ENCODE data around the gene SPINK8. TPM values are rescaled to one million over a fixed set of nuclear protein-coding genes. Genes with fewer than 3 reads are reported as not detected.
"Not testable (repeated sequence)": the region's sequence is repeated elsewhere in the genome, so short reads cannot be mapped to it uniquely, and the experiment has no call there.

Gene SPINK8
- not detected in 2 replicates for total RNA-seq (2022)
- Bru-seq, nascent RNA = not detected
- percentile 5 among the genes with signal in this experiment for BruChase-seq, experiment 1, labeled RNA remaining after a 6-hour chase
- BruChase-seq, experiment 2, labeled RNA remaining after a 2-hour chase = percentile 5 among the genes with signal in this experiment
- long read RNA-seq = 0 reads

GRCh38 chr3:48333346-48334245 is at the start of gene SPINK8:
SPINK8 (minus strand) TSS chr3:48333661; CDS start chr3:48328341, 5,320 bp downstream.
- intact Hi-C loops (cut with micrococcal nuclease); H3K36me3 Mint-ChIP-seq (ENCODE audit: insufficient read depth, unreplicated experiment); H3K27ac Mint-ChIP-seq (ENCODE audit: low read depth, unreplicated experiment); H3K9me3 Mint-ChIP-seq (ENCODE audit: unreplicated experiment); BruUV-seq (replicated peaks); H3K4me3 Mint-ChIP-seq (ENCODE audit: unreplicated experiment); H3K4me1 Mint-ChIP-seq (ENCODE audit: insufficient read depth, unreplicated experiment); DNase-seq (ENCODE audit: unreplicated experiment): not testable (repeated sequence)
- ChIA-PET POLR2A (interaction anchor here (0.6 to 0.9 kb wide), 2 partner anchors 102 to 372 kb away, joined by 3 to 5 read pairs; no protein-coding TSS in a partner anchor), CTCF (interaction anchor here (0.6 kb wide), 2 partner anchors 55 to 56 kb away, joined by 3 read pairs; no protein-coding TSS in a partner anchor)
- H3K27me3 Mint-ChIP-seq (ENCODE audit: insufficient read depth, unreplicated experiment) = peaks cover 10% of the 10 kb centered on the region

- Mint-ChIP-seq H3K4me1 (ENCODE audit: insufficient read depth, unreplicated experiment) (no peaks in the 10 kb centered on the region), H3K36me3 (ENCODE audit: insufficient read depth, unreplicated experiment) (no peaks in the 10 kb centered on the region), H3K9me3 (ENCODE audit: unreplicated experiment) (no peaks in the 10 kb centered on the region), H3K27me3 (ENCODE audit: insufficient read depth, unreplicated experiment) (peaks cover 9% of the 10 kb centered on the region), H3K27ac (ENCODE audit: low read depth, unreplicated experiment) (no peak overlapping the region), H3K4me3 (ENCODE audit: unreplicated experiment) (no peak overlapping the region)
- DNase-seq (ENCODE audit: unreplicated experiment) = no peak
- POLR2A ChIA-PET = no interaction called here
- CTCF ChIA-PET = no interaction called here
- no TSS peak for BruUV-seq (replicated peaks)
- intact Hi-C loops (cut with micrococcal nuclease) = no loop called here
- no peak for TF ChIP-seq CTCF (IDR thresholded peaks at IDR 0.05; ENCODE audit: unreplicated experiment)
These were observed 39.5 kb upstream of the SPINK8 start for GRCh38 chr3:48372862-48373435.

- Mint-ChIP-seq H3K36me3 (ENCODE audit: insufficient read depth, unreplicated experiment) (no peaks in the 10 kb centered on the region), H3K4me3 (ENCODE audit: unreplicated experiment) (no peak overlapping the region), H3K27ac (ENCODE audit: low read depth, unreplicated experiment) (no peak overlapping the region), H3K27me3 (ENCODE audit: insufficient read depth, unreplicated experiment) (peaks cover 3% of the 10 kb centered on the region), H3K9me3 (ENCODE audit: unreplicated experiment) (no peaks in the 10 kb centered on the region), H3K4me1 (ENCODE audit: insufficient read depth, unreplicated experiment) (no peaks in the 10 kb centered on the region)
- no peak for TF ChIP-seq CTCF (IDR thresholded peaks at IDR 0.05; ENCODE audit: unreplicated experiment)
- intact Hi-C loops (cut with micrococcal nuclease) = no loop called here
- BruUV-seq (replicated peaks) = no TSS peak
- ChIA-PET CTCF (no interaction called here), POLR2A (no interaction called here)
- no peak for DNase-seq (ENCODE audit: unreplicated experiment)
These were observed 38.9 kb upstream of the SPINK8 start for GRCh38 chr3:48372377-48372770.

- Mint-ChIP-seq H3K27me3 (ENCODE audit: insufficient read depth, unreplicated experiment) (no peaks in the 10 kb centered on the region), H3K4me3 (ENCODE audit: unreplicated experiment) (no peak within 1 kb of the TSS), H3K27ac (ENCODE audit: low read depth, unreplicated experiment) (no peak within 1 kb of the TSS), H3K4me1 (ENCODE audit: insufficient read depth, unreplicated experiment) (no peaks in the 10 kb centered on the region), H3K36me3 (ENCODE audit: insufficient read depth, unreplicated experiment) (no peaks in the 10 kb centered on the region), H3K9me3 (ENCODE audit: unreplicated experiment) (no peaks in the 10 kb centered on the region)
- TF ChIP-seq CTCF (IDR thresholded peaks at IDR 0.05; ENCODE audit: unreplicated experiment) = no peak
- ChIA-PET POLR2A (no interaction called here), CTCF (no interaction called here)
- no peak for DNase-seq (ENCODE audit: unreplicated experiment)
- no TSS peak for BruUV-seq (replicated peaks)
- intact Hi-C loops (cut with micrococcal nuclease) = no loop called here
These were observed 38.4 kb upstream of the SPINK8 start, which contains the start of gene FBXW12 for GRCh38 chr3:48371651-48372376. FBXW12 (plus strand) TSS chr3:48372219; CDS start chr3:48372768, 549 bp downstream.
